GM18861 (cell line): Measurements from ENCODE around the gene LRRC3.

ENCODE experiments used
- ATAC-seq: cut with Tn5 transposase; IDR thresholded peaks from one replicate; pipeline ENCODE4 v1.9.1; 2021; ENCODE audit not compliant: unreplicated experiment

LRRC3 gene

GRCh38 chr21:44438531-44439210 lies 16.6 kb upstream of the LRRC3 start:
- ATAC-seq: no peak

- no peak for ATAC-seq
These were observed 16.1 kb upstream of the LRRC3 start for GRCh38 chr21:44439211-44439600.

DNA sequence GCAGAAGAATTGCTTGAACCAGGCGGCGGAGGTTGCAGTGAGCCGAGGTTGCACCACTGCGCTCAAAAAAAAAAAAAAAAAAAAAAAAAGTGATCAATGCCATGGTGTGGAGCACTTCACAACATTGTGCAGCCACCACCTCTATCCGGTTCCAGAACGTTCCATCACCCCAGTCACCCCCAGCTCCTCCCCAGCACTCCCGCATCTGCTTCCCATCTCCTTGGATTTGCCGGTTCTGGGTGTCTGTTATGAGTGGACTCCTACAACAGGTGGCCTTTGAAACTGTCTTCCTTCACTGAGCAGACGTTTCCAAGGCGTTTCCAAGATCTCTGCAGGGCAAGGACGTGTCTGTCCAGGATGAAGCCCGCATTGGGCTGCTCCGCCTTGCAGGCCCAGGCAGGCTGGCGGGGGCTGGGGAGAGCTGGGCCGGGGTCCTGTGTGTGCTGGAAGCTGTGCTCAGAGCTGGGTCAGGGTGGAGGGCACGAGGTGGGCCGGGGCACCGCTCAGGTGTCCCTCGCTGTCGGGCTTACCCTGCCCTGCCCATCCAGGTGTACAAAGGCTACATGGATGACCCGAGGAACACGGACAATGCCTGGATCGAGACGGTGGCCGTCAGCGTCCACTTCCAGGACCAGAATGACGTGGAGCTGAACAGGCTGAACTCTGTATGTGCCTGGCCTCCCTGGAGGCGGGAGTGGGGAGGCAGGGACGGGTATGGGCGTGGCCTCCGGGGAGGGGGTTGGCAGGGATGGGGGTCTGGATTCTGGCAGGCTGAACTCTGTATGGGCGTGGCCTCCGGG lies 14.9 kb upstream of the LRRC3 start:
- no peak for ATAC-seq

DNA sequence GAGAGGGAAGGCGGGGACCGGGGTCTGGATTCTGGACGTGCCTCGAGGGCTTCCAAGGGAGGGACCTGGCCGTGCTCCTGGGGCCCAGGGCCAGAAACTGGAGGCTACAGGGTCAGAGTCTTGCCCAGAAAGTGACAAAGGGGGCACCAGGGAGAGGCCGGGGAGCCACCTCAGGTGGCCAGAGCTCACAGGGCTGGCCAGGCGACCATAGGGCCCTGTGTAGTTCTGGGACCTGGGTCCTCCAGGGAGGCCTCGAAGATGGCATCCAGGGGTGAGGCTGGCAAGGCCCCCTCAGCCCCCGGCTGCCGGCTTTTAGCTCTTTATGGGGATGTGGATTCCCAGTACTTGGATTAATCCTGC lies 14.3 kb upstream of the LRRC3 start:
- ATAC-seq: no peak

DNA sequence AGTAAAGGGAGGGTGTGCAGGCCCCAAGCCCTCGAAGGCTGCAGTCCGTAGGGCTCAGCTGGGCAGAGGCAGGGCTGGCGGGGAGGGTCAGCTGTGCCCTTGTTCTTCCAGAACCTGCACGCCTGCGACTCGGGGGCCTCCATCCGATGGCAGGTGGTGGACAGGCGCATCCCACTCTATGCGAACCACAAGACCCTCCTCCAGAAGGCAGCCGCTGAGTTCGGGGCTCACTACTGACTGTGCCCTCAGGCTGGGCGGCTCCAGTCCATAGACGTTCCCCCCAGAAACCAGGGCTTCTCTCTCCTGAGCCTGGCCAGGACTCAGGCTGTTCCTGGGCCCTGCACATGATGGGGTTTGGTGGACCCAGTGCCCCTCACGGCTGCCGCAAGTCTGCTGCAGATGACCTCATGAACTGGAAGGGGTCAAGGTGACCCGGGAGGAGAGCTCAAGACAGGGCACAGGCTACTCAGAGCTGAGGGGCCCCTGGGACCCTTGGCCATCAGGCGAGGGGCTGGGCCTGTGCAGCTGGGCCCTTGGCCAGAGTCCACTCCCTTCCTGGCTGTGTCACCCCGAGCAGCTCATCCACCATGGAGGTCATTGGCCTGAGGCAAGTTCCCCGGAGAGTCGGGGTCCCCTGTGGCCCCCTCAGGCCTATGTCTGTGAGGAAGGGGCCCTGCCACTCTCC lies 13.6 kb upstream of the LRRC3 start:
- ATAC-seq: no peak

- no peak for ATAC-seq
These were observed 12.8 kb upstream of the LRRC3 start for GRCh38 chr21:44442266-44443125.

- no peak for ATAC-seq
These were observed 11.9 kb upstream of the LRRC3 start for GRCh38 chr21:44443291-44443890.

- no peak for ATAC-seq
These were observed 11.4 kb upstream of the LRRC3 start for GRCh38 chr21:44443891-44444285.

GRCh38 chr21:44444286-44444931 lies 10.9 kb upstream of the LRRC3 start:
- ATAC-seq: no peak

GRCh38 chr21:44445145-44445812 lies 10.0 kb upstream of the LRRC3 start:
- ATAC-seq: no peak

GRCh38 chr21:44448651-44449131 lies 6.6 kb upstream of the LRRC3 start:
- no peak for ATAC-seq

- ATAC-seq: no peak
These were observed 5.6 kb upstream of the LRRC3 start for GRCh38 chr21:44449473-44450363.

- no peak for ATAC-seq
These were observed 4.9 kb upstream of the LRRC3 start for GRCh38 chr21:44450402-44450801.

- no peak for ATAC-seq
These were observed 4.3 kb upstream of the LRRC3 start for GRCh38 chr21:44450999-44451398.

- no peak for ATAC-seq
These were observed 2.2 kb upstream of the LRRC3 start for GRCh38 chr21:44453120-44453519.

DNA sequence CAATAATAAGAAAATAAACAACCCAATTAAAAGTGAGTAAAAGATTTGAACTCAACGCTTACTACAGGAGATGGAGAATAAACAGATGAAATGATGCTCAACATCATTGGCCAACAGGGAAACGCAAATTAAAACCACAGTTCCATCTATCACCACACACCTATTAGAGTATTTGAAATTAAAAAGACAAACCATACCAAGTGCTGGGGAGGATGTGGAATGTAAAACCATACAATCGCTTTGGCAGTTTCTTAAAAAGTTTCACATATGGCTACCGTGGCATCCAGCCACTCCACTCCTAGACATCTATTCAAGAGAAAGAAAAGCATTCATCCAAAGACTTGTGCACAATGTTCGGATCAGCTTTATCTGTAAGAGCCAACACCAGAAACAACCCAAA lies 1.3 kb upstream of the LRRC3 start:
- ATAC-seq: no peak

- no peak for ATAC-seq
These were observed 359 bp downstream of the LRRC3 start for GRCh38 chr21:44455524-44456213.
